HEK293 (cell line): ENCODE measurements around the gene NFKBIA.
"Not testable (repeated sequence)": the region's sequence is repeated elsewhere in the genome, so short reads cannot be mapped to it uniquely, and the experiment has no call there.

ENCODE experiments used
- CTCF ChIA-PET: fragments of 350-600 bp; formaldehyde crosslinking; extraction: SDS; loops from one replicate; lab custom pipeline; 2021; ENCODE audit warnings: antibody characterized with exemption; lab: Yijun Ruan, JAX
- POLR2A ChIA-PET: fragments of 300-600 bp; formaldehyde crosslinking; extraction: SDS; loops from one replicate; lab custom pipeline; 2020; ENCODE audit warnings: antibody characterized with exemption, inconsistent platforms; lab: Yijun Ruan, JAX
- H3K27ac ChIP-seq: fragments of 200-500 bp; sonication (Bioruptor generic); 2 replicates; pipeline ENCODE4 v1.5.1; 2014; ENCODE audit warnings: low read depth, low read length, control low read depth, inconsistent platforms; ENCODE audit errors: extremely low read depth
- H3K36me3 ChIP-seq, 2 experiments: fragments of 200-500 bp in 1 of 2; sonication (Bioruptor generic) in 1 of 2; 1 replicate in 1 of 2; 2 replicates in 1 of 2; pipeline ENCODE4 v1.5.1; 2014 to 2017; ENCODE audit warnings: inconsistent platforms in 2 of 2, low read length in 2 of 2; ENCODE audit not compliant: control insufficient read depth in 2 of 2, insufficient read depth in 1 of 2
- H3K4me1 ChIP-seq: fragments of 200-500 bp; sonication (Bioruptor generic); 2 replicates; pipeline ENCODE4 v1.5.1; 2014; ENCODE audit warnings: mild to moderate bottlenecking, low read length, inconsistent platforms; ENCODE audit not compliant: control insufficient read depth, insufficient read depth
- H3K4me3 ChIP-seq: 2 replicates; pipeline ENCODE4 v1.5.1; 2011; ENCODE audit warnings: low read depth, mild to moderate bottlenecking, control low read depth, low read length, moderate library complexity
- H3K9me3 ChIP-seq: fragments of 200-500 bp; sonication (Bioruptor generic); 2 replicates; pipeline ENCODE4 v1.5.1; 2014; ENCODE audit warnings: low read depth, low read length, inconsistent platforms; ENCODE audit not compliant: control insufficient read depth, insufficient read depth
- BCL11A ChIP-seq: fragments of 450-650 bp; formaldehyde crosslinking; IDR thresholded peaks from 2 replicates; pipeline ENCODE4 v1.5.1; 2016; ENCODE audit warnings: low read depth, missing biosample characterization, missing genetic modification characterization
- GLIS1 ChIP-seq: fragments of 450-650 bp; formaldehyde crosslinking; IDR thresholded peaks from 2 replicates; pipeline ENCODE4 v1.5.1; 2016; ENCODE audit warnings: missing biosample characterization, missing genetic modification characterization
- KLF1 ChIP-seq: fragments of 450-650 bp; formaldehyde crosslinking; IDR thresholded peaks from 2 replicates; pipeline ENCODE4 v1.5.1; 2016; ENCODE audit warnings: missing biosample characterization, missing genetic modification characterization
- OVOL3 ChIP-seq: fragments of 450-650 bp; formaldehyde crosslinking; IDR thresholded peaks from 2 replicates; pipeline ENCODE4 v1.5.1; 2016; ENCODE audit warnings: missing biosample characterization, missing genetic modification characterization
- RBAK ChIP-seq: fragments of 450-650 bp; formaldehyde crosslinking; IDR thresholded peaks from 2 replicates; pipeline ENCODE4 v1.5.1; 2016; ENCODE audit warnings: missing biosample characterization, missing genetic modification characterization
- REST ChIP-seq: fragments of 450-650 bp; formaldehyde crosslinking; IDR thresholded peaks from 2 replicates; pipeline ENCODE4 v1.5.1; 2016; ENCODE audit warnings: missing biosample characterization, missing genetic modification characterization
- SP7 ChIP-seq: fragments of 450-650 bp; formaldehyde crosslinking; IDR thresholded peaks from 2 replicates; pipeline ENCODE4 v1.5.1; 2016; ENCODE audit warnings: missing biosample characterization, missing genetic modification characterization
- YY1 ChIP-seq: fragments of 450-650 bp; formaldehyde crosslinking; IDR thresholded peaks from 2 replicates; pipeline ENCODE4 v1.5.1; 2018; ENCODE audit warnings: missing biosample characterization, missing genetic modification characterization
- ZBTB10 ChIP-seq: fragments of 450-650 bp; formaldehyde crosslinking; IDR thresholded peaks from 2 replicates; pipeline ENCODE4 v1.5.1; 2016; ENCODE audit warnings: missing biosample characterization, missing genetic modification characterization
- ZBTB17 ChIP-seq: fragments of 450-650 bp; formaldehyde crosslinking; IDR thresholded peaks from 2 replicates; pipeline ENCODE4 v1.5.1; 2016; ENCODE audit warnings: missing biosample characterization, missing genetic modification characterization
- ZBTB8A ChIP-seq: fragments of 450-650 bp; formaldehyde crosslinking; IDR thresholded peaks from 2 replicates; pipeline ENCODE4 v1.5.1; 2016; ENCODE audit warnings: missing biosample characterization, missing genetic modification characterization
- ZIC2 ChIP-seq: fragments of 450-650 bp; formaldehyde crosslinking; IDR thresholded peaks from 2 replicates; pipeline ENCODE4 v1.5.1; 2016; ENCODE audit warnings: missing biosample characterization, missing genetic modification characterization
- ZNF174 ChIP-seq: fragments of 450-650 bp; formaldehyde crosslinking; IDR thresholded peaks from 2 replicates; pipeline ENCODE4 v1.5.0; 2017; ENCODE audit warnings: missing biosample characterization, mild to moderate bottlenecking, missing genetic modification characterization
- ZNF19 ChIP-seq: fragments of 450-650 bp; formaldehyde crosslinking; IDR thresholded peaks from 2 replicates; pipeline ENCODE4; 2016; ENCODE audit warnings: missing biosample characterization, missing genetic modification characterization, low read depth
- ZNF223 ChIP-seq: fragments of 450-650 bp; formaldehyde crosslinking; IDR thresholded peaks from 2 replicates; pipeline ENCODE4 v1.5.1; 2016; ENCODE audit warnings: missing biosample characterization, missing genetic modification characterization
- ZNF26 ChIP-seq: fragments of 450-650 bp; formaldehyde crosslinking; IDR thresholded peaks from 2 replicates; pipeline ENCODE4 v1.5.1; 2016; ENCODE audit warnings: missing biosample characterization, missing genetic modification characterization
- ZNF354C ChIP-seq: fragments of 450-650 bp; formaldehyde crosslinking; IDR thresholded peaks from 2 replicates; pipeline ENCODE4 v1.5.1; 2016; ENCODE audit warnings: missing biosample characterization, missing genetic modification characterization, low read depth, borderline replicate concordance
- ZNF391 ChIP-seq: fragments of 450-650 bp; formaldehyde crosslinking; IDR thresholded peaks from 2 replicates; pipeline ENCODE4 v1.5.1; 2016; ENCODE audit warnings: low read depth, missing biosample characterization, missing genetic modification characterization, borderline replicate concordance
- ZNF529 ChIP-seq: fragments of 450-650 bp; formaldehyde crosslinking; IDR thresholded peaks from 2 replicates; pipeline ENCODE4 v1.5.1; 2017; ENCODE audit warnings: missing genetic modification characterization, missing biosample characterization; ENCODE audit not compliant: insufficient replicate concordance
- ZNF600 ChIP-seq: fragments of 450-650 bp; formaldehyde crosslinking; IDR thresholded peaks from 2 replicates; pipeline ENCODE4 v1.5.1; 2016; ENCODE audit warnings: missing biosample characterization, missing genetic modification characterization
- ZNF623 ChIP-seq: fragments of 450-650 bp; formaldehyde crosslinking; IDR thresholded peaks from 2 replicates; pipeline ENCODE4 v1.5.1; 2016; ENCODE audit warnings: missing biosample characterization, missing genetic modification characterization
- ZNF76 ChIP-seq: fragments of 450-650 bp; formaldehyde crosslinking; IDR thresholded peaks from 2 replicates; pipeline ENCODE4; 2016; ENCODE audit warnings: low read depth, missing biosample characterization, missing genetic modification characterization, borderline replicate concordance
- ZSCAN4 ChIP-seq: fragments of 450-650 bp; formaldehyde crosslinking; IDR thresholded peaks from 2 replicates; pipeline ENCODE4 v1.5.1; 2017; ENCODE audit warnings: missing biosample characterization, missing genetic modification characterization

Gene NFKBIA

GRCh38 chr14:35375558-35376025, 29.0 kb downstream of the NFKBIA start:
- CTCF ChIA-PET, result interaction anchor here (0.6 to 1.7 kb wide), 3 partner anchors 28 to 264 kb away, joined by 3 to 4 read pairs (median 3); no protein-coding TSS in a partner anchor
- POLR2A ChIA-PET, result no interaction called here
- Histone ChIP-seq H3K27ac (no peak overlapping the region), H3K4me3 (no peak overlapping the region), H3K9me3 (no peaks in the 10 kb centered on the region), H3K36me3 (no peaks in the 10 kb centered on the region), H3K4me1 (no peaks in the 10 kb centered on the region)
- no peak for TF ChIP-seq ZNF391 (tag by site-specific recombination)
- no peak for TF ChIP-seq ZBTB8A (tag by site-specific recombination)
- TF ChIP-seq ZIC2 (tag by site-specific recombination), result no peak
- no peak for TF ChIP-seq OVOL3 (tag by site-specific recombination)
- 0 out of 2 replicates have a peak, but pooled peaks have one; percentile 10 for TF ChIP-seq RBAK (tag by site-specific recombination)
- no peak for TF ChIP-seq ZNF76 (tag by site-specific recombination)
- 0 out of 2 replicates have a peak, but pooled peaks have one; percentile 13 for TF ChIP-seq ZNF600 (tag by site-specific recombination)
- TF ChIP-seq KLF1 (tag by site-specific recombination), result no peak
- TF ChIP-seq ZBTB10, result no peak
- TF ChIP-seq ZNF623, result no peak
- no peak for TF ChIP-seq ZNF26 (tag by site-specific recombination)
- no peak for TF ChIP-seq ZNF223
- TF ChIP-seq SP7 (tag by site-specific recombination), result 0 out of 2 replicates have a peak, but pooled peaks have one; percentile 21
- no peak for TF ChIP-seq BCL11A (tag by site-specific recombination)
- TF ChIP-seq ZNF174 (tag by site-specific recombination), result no peak
- no peak for TF ChIP-seq YY1
- 0 out of 2 replicates have a peak, but pooled peaks have one; percentile 22 for TF ChIP-seq ZSCAN4 (tag by site-specific recombination)
- no peak for TF ChIP-seq ZNF529 (tag by site-specific recombination)

- Histone ChIP-seq H3K9me3 (no peaks in the 10 kb centered on the region), H3K27ac (no peak overlapping the region), H3K36me3 (no peaks in the 10 kb centered on the region), H3K4me1 (no peaks in the 10 kb centered on the region), H3K4me3 (no peak overlapping the region)
- ChIA-PET POLR2A (interaction anchor here (0.6 to 0.7 kb wide), 2 partner anchors 10 to 1146 kb away, joined by 3 read pairs; partner anchors contain the start of gene NKX2-1), CTCF (interaction anchor here (0.5 to 1.7 kb wide), 3 partner anchors 22 to 311 kb away, joined by 3 to 8 read pairs (median 3); no protein-coding TSS in a partner anchor)
- TF ChIP-seq GLIS1 (tag by site-specific recombination), result peak; percentile 15; the same call in 1 of the 2 replicates
- no peak for TF ChIP-seq REST (tag by site-specific recombination)
- TF ChIP-seq ZBTB17, result 0 out of 2 replicates have a peak, but pooled peaks have one; percentile 18
- TF ChIP-seq ZNF19 (tag by site-specific recombination), result no peak
- TF ChIP-seq ZNF354C, result no peak
Measured at GRCh38 chr14:35374263-35374712, 30.3 kb downstream of the NFKBIA start.

GRCh38 chr14:35373208-35373607, 31.3 kb downstream of the NFKBIA start:
- CTCF ChIA-PET, result interaction anchor here (0.5 kb wide), 1 partner anchor 142 kb away, joined by 3 read pairs; no protein-coding TSS in a partner anchor

More at GRCh38 chr14:35373208-35373607, 31.3 kb downstream of the NFKBIA start:
- H3K27ac ChIP-seq, H3K36me3 ChIP-seq, H3K9me3 ChIP-seq, H3K4me1 ChIP-seq, H3K4me3 ChIP-seq, POLR2A ChIA-PET: not testable (repeated sequence)
